Liver (tissue), 3 donors: ENCODE results near the gene MRPL52.

ENCODE experiments used
- CTCF ChIP-seq: fragments of 150-350 bp; IDR thresholded peaks from 2 replicates; pipeline ENCODE4 v1.5.1; 2017; ENCODE audit warnings: improper control_type of control experiment, low read depth, low read length; ENCODE audit not compliant: missing input control
- RXRA ChIP-seq, 2 donors: IDR thresholded peaks; 2 replicates each; pipeline ENCODE4 v1.6.1; 2017 to 2018; ENCODE audit warnings: antibody characterized with exemption in 2 of 2, mild to moderate bottlenecking in 1 of 2
- donor health status: healthy.
- donor health status: healthy.

DNA sequence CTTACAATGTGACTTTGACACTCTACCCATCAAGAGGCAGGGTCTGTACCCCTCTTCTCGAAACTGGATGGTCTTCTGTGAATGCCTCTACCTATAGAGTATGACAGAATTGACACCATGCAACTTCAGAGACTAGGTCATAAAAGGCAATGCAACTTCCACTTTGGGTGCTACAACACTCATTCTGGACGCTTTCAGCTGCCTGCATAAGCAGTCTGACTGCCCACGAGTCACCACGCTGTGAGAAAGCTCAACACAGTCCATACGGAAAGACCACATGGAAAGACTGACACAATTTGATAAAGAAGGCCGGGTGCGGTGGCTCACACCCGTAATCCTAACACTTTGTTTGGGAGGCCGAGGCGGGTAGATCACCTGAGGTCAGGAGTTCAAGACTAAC is 29.3 kb upstream of the MRPL52 start:
- TF ChIP-seq CTCF (no peak), RXRA (IDR thresholded peaks at IDR 0.05) (no peak)
